GM18873 (cell line): Measurements from ENCODE around the gene S100A13.
A peak's percentile ranks its signal among the peaks of the same experiment; 100 is the strongest.
"Not testable (repeated sequence)": the region's sequence is repeated elsewhere in the genome, so short reads cannot be mapped to it uniquely, and the experiment has no call there.

Experiments used
- ATAC-seq: cut with Tn5 transposase; IDR thresholded peaks from one replicate; pipeline ENCODE4 v1.9.1; 2021; ENCODE audit warnings: mild to moderate bottlenecking, moderate library complexity, moderate number of reproducible peaks; ENCODE audit not compliant: unreplicated experiment, low FRiP score

The S100A13 gene

GRCh38 chr1:153609585-153609907 is 17.8 kb downstream of the S100A13 start:
- ATAC-seq = no peak

- ATAC-seq = no peak
Measured at GRCh38 chr1:153608742-153609584, 18.3 kb downstream of the S100A13 start.

- no peak for ATAC-seq
Measured at GRCh38 chr1:153608089-153608682, 19.1 kb downstream of the S100A13 start.

GRCh38 chr1:153607381-153607780 is 19.9 kb downstream of the S100A13 start:
- ATAC-seq = no peak

GRCh38 chr1:153606194-153606593 is 21.1 kb downstream of the S100A13 start:
- no peak for ATAC-seq

- no peak for ATAC-seq
Measured at GRCh38 chr1:153602749-153603148, 24.6 kb downstream of the S100A13 start.

GRCh38 chr1:153599847-153600246 is 27.5 kb downstream of the S100A13 start:
- ATAC-seq = no peak

- ATAC-seq = peak; percentile 95
Measured at GRCh38 chr1:153598309-153599172, 28.8 kb downstream of the S100A13 start.

DNA sequence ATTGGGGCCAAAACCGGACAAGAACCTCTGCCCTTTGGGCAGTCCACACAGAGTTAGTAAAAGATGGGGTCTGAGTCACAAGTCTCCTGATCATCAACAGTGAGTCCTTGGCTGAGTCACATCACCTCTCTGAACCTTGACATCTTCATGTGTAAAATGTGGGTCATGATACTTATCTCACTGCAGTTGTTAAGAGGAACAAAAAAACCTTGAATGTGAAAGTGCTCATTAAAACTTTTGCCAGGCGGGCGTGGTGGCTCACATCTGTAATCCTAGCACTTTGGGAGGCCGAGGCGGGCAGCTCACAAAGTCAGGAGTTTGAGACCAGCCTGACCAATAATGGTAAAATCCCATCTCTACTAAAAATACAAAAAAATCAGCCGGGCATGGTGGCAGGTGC is 30.1 kb downstream of the S100A13 start:
- ATAC-seq = no peak

GRCh38 chr1:153592748-153593147 is 34.6 kb downstream of the S100A13 start:
- no peak for ATAC-seq

GRCh38 chr1:153588482-153588881 is 38.8 kb downstream of the S100A13 start:
- no peak for ATAC-seq

DNA sequence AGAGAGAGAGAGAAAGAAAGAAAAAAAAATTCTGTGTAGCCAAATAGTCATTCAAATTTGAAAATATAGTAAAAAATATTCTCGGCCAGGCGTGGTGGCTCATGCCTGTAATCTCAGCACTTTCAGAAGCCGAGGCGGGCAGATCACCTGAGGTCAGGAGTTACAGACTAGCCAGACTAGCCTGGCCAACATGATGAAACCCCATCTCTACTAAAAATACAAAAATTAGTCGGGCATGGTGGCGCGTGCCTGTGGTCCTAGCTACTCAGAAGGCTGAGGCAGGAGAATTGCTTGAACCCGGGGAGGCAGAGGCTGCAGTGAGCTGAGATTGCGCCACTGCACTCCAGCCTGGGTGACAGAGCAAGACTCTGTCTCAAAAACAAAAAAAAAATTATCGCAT is 39.3 kb downstream of the S100A13 start:
- not testable (repeated sequence) for ATAC-seq

DNA sequence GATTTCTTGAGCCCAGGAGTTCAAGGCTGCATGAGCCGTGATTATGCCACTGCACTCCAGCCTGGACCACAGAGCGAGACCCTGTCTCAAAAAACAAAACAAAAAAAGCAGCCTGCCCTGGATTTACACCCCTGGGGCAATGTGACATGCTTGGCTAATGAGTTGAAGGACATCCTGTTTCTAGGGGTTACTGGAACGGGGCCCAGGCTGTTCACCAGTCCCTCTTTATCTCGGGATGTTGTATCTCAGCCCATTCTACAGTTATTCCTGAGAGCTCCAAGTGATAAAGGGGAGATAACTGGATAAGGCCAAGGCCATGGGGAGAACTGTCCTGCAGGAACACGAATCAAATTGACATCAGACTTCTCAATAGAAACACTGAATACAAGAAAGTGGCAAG is 40.0 kb downstream of the S100A13 start:
- no peak for ATAC-seq

DNA sequence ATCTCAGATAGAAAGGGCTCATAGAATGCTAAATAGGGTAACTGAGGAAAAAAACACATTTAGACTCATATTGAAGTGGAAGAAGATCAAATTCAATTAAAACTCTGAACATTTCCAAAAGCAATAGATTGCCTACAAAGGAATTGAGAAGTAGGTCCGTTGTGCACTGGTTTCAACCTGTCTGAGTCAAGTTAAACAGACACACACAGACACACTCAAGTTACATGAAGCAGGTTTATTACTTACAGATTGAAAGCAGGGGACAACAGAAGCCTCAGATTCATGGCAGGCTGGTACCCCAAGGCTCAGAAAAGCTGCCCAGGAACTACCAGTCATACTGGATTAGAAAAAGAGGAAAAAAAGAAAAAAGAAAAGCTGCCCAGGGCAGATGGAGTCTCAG is 41.0 kb downstream of the S100A13 start:
- ATAC-seq = no peak

- no peak for ATAC-seq
Measured at GRCh38 chr1:153585006-153585405, 42.3 kb downstream of the S100A13 start.

GRCh38 chr1:153583976-153584375 is 43.3 kb downstream of the S100A13 start:
- ATAC-seq = no peak

- not testable (repeated sequence) for ATAC-seq
Measured at GRCh38 chr1:153583514-153583913, 43.8 kb downstream of the S100A13 start.

GRCh38 chr1:153582836-153583235 is 44.5 kb downstream of the S100A13 start:
- not testable (repeated sequence) for ATAC-seq

DNA sequence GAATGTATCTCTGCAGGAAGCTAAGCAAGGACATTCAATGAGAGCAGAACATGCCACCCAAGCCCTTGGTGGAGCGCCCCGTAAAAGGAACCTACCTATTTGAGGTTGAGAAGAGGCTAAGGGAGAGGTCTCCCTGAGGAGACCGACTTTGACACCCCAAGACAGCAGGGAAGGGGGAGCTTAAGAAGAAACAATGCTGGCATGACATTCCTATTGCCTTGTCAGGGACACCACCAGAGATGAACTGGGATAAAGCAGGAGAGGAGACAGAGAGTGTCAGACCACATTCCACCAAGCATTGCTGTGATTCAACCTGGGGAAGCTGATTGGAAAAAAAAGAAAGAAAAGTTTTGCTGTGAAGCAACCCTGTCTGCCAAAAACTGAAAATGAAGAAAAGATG is 48.4 kb downstream of the S100A13 start:
- no peak for ATAC-seq

DNA sequence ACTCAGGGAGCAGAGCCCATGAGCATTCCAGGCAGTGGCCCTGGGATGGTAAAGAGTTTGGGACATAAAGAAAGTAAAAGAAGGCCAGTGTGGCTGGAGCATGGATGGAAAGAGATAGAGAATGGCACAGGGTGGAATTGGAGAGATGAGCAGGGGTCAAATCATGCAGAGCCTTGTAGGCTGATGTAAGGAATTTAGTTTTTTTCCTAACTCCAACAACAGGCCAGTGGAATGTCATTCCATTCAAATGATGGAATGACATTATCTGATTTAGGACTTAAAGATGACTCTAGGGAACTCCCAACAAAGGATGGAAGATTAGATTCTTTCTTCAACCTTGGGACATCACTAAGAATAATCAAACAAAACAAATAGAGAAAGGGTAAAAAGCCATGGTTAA is 48.8 kb downstream of the S100A13 start:
- ATAC-seq = no peak

DNA sequence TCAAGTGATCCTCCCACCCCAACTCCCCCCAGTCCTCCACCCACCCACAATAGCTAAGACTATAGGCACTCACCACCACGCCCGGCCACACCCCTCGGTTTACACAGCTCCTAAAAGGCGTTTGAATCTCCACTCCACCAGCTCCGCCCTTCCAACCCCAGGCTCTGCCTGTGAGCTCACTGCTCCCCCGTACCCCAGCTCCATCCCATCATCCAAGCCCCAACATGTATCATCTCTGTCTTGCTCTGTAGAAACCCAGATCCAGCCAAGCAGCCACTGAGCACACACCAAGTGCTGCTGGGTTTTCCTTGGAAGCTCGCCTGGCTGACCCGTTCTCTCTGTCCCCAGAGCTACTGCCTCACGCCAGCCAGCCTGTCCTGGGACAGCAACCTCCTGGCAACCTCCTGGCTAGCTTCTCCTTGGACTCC is 49.7 kb downstream of the S100A13 start:
- no peak for ATAC-seq
